ENCODE data around the gene COMT.

Gene COMT

DNA sequence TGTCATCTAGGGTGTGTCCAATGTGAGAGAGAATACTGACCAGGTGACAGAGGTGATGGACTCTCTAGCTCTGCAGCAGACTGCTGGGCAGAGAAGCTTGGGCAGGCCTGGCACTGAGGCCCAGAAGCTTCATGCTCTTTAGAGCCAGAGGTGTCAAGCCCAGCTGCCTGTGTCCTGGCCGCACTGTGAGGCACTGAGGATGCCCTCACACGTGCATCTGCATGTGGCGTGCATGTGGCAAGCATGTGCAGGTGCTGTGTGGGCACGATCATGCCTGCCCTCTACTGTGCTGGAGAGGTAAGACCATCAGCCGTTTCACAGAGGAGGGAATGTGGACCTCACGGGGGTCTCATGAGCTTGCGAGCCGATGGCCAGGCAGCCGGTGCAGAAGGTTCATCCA is 15.9 kb downstream of the COMT start:
- peak; percentile 48 for DNase-seq (ENCODE audit: low spot score)

DNA sequence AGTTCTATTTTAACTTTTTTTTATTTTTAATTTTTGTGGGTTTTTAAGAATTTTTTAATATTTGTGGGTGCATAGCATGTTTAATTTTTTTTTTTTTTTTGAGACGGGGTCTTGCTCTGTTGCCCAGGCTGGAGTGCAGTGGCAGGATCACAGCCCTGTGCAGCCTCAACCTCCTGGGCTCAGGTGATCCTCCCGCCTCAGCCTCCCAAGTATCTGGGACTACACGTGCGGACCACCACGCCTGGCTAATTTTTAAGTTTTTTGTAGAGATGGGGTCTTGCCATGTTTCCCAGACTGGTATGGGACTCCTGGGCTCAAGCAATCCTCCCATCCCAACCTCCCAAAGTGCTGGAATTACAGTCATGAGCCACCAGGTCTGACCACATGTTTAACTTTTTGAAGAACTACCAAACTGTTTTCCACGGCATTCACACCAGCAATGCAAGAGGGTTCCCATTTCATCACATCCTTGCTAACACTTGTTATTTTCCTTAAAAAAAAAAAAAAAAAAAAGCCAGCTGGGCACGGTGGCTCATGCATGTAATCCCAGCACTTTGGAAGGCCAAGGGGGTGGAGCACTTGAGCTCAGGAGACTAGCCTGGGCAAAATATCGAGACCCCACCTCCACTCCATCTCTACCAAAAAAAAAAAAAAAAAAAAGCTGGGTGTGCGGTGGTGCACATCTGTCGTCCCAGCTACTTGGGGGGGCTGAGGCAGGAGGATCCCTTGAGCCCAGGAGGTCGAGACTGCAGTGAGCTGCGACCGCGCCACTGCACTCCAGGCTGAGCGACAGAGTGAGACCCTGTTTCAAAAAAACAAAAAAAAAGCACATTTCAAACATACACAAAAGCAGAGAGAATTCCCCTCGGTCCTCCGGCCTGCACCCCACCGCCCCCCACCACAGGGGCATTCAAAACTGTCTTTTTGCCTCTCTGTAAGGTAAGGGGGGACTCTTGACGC is 16.8 kb downstream of the COMT start:
- no peak for DNase-seq (ENCODE audit: low spot score)

DNA sequence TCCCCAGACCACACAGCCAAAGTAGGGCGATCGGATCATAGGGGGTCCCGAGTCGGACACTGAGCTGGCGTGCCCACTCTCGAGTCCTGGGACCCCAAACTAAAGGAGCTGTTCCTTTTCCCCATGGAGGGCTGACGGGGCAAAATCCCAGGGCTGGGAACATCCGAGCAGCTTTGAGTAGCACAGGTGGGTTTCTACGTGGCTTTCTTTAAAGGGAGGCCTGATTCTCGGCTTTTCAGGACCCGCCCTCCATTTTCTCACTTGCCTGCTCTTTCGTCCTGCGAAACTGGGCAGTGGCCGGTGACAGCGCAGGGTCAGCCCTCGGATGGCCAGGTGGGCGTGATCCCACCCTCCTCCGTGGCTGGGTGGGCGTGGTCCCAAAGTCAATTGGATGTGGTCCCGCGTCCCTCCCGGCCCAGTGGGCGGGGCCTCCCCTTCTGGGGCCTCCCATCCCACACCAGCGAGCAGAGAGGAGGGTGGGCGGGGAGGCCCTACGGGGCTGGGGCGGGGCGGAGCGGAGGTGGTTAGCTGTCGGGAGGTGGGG is 17.5 kb downstream of the COMT start:
- no peak for DNase-seq (ENCODE audit: low spot score)

DNA sequence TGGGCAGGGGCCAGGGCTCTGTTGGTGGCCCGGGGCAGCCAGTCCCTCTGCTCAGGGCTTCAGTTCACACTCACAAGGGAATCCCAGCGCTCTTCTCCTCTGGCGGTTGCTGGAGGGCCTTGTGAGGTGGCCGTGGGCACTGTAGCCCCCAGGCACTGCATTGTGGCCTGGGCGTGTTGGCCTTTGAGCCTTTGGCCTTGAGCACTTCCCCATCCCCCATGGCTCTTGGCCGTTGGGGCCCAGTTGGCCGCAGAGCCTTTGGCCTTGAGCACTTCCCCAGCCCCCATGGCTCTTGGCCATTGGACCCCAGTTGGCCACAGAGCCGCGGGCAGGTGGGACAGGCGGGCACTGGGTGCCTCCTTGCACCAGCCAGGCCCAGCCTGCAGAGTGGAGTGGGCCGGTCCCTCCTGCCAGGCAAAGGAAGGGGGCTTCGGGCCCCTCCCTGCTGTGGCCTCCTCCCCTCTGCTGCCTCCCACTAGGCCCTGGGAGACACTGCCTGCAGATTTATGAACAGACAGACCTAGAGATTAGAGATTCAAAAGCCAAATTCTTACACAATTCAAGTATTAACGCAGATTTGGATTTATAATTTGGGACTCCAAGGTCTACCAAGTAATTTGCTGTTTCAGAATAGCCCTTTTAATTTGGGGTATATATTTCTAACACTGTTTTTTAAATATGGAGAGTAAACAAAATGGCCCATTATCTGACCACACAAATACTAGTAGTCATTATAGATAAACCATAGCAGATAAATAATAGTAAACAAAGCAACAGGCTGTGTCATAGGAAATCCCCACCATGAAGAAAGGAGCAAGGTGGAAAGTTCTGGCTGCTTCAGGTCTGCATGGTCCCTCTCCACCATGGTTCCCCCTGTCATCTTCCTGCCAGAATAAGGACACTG is 18.3 kb downstream of the COMT start:
- DNase-seq (ENCODE audit: low spot score) = no peak

DNA sequence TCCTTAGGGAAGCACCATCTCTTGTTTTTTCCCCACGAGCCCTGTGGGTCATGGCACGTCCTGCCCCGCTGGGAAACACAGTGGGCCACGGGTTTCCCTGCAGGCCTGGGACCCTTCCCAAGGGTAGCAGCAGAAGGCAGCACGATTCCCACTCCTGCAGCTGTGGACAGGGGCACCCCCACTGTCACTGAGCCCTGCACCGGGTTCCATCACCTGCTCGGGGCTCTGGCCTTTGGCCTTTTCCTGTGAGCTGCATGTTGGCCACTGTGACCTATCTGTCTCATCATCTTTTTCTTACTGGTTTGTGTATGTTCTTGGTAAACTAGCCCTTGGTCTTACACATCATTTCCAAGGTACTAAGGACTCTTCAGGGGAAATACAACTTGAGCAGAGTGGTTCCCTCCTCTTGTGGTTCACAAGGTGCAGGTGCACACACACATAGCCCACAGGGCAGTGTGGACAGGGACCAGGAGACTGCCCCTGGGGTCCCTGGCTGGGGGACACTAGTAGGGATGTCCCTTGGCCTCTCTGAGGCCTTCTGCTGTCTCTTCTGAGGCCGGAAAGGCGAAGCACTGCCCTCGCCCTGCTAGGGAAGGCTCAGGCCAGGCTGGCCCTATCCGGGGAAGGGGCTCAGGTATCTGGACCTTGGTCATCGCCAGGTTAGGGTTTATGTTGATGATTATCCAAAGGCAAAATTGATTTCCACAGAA is 19.1 kb downstream of the COMT start:
- no peak for DNase-seq (ENCODE audit: low spot score)

DNA sequence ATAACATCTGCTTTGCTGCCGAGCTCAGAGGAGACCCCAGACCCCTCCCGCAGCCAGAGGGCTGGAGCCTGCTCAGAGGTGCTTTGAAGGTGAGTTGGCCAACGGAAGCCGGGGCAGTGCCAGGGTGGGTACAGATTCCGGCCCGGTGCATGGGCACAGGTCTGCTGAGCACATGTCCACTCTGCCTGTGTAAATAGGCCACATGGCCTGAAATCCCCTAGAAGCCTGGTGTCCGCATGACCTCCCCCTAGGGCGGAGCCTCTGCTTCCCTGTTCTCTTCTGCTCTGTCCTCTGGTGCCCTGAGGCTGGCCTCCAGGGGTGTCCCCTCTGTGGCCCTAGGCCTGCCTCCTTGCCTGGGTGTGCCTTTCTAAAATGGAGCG is 19.6 kb downstream of the COMT start:
- DNase-seq (ENCODE audit: low spot score) = no peak

DNA sequence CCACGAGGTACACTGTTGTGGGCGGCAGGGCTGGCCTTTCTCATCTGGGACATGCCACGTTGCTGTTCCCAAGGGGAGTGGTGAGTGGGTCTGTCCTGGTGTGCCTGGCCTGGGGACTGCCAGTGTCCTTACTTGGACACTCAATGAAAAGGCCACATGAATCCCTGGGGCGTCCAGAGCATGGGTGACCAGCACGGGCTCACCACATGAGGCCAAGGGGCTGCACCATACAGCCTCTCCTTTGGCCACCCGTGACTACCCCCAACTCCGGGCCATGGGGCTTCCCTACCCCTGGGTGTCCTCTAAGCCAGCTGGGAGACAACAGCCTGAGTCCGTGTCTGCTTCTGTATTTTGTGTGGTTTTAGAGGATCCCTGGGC is 20.3 kb downstream of the COMT start:
- DNase-seq (ENCODE audit: low spot score) = no peak

DNA sequence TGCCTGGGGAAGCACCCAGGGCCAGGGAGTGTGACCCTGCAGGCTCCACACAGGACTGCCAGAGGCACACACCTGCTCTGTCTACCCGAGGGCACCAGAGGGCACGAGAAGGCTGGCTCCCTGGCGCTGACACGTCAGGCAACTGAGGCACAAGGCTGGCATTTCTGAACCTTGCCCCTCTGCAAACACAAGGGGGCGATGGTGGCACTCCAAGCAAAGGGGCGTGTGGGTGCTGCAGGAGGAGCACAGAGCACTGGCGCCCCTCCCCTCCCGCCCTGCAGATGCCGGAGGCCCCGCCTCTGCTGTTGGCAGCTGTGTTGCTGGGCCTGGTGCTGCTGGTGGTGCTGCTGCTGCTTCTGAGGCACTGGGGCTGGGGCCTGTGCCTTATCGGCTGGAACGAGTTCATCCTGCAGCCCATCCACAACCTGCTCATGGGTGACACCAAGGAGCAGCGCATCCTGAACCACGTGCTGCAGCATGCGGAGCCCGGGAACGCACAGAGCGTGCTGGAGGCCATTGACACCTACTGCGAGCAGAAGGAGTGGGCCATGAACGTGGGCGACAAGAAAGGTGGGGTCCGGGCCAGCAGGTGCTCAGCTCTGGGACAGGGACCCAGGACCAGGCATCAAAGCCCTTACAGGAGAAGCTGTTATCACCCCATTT is 20.8 kb downstream of the COMT start:
- DNase-seq (ENCODE audit: low spot score) = peak; percentile 94

DNA sequence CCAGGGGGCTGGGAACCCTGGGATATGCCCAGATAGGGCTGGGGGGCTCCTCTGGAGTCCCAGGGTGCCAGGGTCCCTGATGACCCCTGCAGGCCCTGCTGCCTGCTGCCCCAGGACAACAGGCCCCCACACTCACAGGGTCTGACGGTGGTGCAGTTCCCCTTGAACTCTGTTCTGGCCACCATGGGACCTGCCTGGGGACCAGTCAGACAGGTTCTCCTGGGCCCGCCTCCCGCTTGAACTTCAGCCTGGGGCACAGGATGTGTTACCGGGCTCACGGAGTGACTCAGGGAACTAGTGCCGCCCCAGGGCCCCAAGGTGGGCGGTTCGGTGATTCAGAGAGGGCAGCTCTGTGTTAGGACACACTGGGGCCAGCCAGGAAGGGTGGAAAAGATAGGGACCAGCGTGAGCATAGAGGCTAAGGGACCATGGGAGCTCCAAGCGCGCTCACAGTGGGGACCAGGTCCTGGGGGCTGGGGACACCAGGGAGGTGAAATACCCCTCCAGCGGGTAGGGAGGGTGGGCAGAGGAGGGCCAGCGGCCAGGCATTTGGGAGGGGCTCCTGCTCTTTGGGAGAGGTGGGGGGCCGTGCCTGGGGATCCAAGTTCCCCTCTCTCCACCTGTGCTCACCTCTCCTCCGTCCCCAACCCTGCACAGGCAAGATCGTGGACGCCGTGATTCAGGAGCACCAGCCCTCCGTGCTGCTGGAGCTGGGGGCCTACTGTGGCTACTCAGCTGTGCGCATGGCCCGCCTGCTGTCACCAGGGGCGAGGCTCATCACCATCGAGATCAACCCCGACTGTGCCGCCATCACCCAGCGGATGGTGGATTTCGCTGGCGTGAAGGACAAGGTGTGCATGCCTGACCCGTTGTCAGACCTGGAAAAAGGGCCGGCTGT is 21.6 kb downstream of the COMT start:
- no peak for DNase-seq (ENCODE audit: low spot score)

DNA sequence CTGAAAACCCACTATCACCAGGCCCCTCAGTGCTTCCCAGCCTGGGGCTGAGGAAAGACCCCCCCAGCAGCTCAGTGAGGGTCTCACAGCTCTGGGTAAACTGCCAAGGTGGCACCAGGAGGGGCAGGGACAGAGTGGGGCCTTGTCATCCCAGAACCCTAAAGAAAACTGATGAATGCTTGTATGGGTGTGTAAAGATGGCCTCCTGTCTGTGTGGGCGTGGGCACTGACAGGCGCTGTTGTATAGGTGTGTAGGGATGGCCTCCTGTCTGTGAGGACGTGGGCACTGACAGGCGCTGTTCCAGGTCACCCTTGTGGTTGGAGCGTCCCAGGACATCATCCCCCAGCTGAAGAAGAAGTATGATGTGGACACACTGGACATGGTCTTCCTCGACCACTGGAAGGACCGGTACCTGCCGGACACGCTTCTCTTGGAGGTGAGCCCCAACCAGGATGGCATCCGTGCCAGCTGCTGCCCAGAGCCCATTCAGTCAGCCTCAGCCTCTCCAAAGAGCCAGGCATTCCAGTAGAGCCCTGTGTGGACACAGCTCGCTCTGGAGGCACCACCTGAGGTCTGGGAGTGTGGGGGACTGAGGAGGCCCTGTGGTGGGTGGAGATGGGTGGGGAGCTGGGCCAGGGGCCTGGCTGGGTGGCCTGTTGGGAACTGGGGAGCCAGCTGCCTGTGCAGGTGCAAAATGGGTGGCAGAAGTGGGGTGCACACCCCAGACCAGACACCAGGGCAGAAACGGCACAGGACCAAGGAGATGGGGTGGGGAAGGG is 22.5 kb downstream of the COMT start:
- no peak for DNase-seq (ENCODE audit: low spot score)

DNA sequence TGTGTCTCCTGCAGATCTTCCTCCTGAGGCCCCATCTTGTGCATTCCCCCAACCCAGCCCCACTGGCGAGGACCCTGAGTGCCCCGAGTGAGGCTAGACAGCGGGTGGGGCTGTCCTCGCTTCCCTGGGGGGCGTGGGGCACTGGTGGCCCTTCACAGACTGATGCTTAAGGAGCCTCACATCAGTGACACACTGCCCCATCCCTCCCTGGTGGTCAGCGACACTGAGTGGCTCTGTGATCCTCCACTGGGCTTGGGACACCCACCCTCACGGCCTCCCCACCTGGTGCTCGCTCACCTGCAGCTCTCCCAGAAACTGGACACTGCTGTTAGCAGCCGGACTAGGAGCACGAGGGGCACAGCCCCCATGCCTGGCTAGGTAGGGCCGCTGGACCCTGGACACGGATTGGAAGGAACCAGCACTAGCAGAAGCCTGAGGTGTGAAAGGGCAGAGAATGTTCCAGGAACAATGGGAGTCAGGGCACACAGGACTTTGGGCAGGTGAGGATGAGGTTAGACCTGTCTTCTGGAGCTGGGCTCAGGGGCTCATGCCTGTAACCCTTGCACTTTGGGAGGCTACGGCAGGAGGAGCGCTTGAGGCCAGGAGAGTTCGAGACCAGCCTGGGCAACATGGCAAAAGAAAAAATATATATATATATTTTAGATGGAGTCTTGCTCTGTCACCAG is 23.3 kb downstream of the COMT start:
- no peak for DNase-seq (ENCODE audit: low spot score)

DNA sequence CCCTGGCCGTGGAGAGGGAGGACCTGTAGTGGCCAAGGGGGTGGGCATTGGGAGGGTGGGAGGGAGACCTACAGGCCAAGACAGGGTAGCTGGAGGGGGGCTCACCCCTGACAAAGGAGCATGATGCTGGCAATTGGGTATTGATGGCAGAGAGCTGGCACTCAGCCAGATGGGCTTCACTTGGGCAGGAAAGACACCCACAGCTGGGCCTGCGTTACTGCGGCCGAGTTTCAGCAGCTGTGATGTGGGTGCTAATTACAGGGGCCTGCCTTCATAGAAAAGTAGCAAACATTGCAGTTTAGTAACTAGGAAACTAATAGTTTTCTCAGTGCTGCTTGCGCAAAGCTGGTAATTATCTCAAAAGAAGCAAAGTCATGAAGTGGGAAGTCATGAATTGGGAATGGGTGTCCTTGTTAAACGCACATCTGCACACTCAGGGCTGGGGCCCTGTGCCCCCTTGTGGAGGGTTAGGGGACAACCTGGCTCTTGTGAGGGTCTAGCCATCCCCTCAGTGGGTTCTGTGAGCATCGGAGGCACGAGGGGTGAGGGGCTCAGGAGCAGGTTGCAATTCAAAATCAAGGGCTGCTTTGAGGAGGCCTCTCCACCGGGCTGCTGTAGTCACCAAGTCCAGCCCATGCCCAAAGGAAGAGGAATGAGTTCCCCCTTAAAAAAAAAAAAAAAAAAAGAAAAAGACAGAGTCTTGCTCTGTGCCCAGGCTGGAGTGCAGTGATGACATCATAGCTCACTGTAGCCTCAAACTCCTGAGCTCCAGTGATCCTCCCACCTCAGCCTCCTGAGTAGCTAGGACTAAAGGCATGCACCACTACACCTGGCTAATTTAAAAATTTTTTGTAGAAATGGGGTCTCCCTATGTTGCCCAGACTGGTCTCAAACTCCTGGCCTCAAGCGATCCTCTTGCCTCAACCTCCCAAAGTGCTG is 24.5 kb downstream of the COMT start:
- DNase-seq (ENCODE audit: low spot score) = peak; percentile 66

DNA sequence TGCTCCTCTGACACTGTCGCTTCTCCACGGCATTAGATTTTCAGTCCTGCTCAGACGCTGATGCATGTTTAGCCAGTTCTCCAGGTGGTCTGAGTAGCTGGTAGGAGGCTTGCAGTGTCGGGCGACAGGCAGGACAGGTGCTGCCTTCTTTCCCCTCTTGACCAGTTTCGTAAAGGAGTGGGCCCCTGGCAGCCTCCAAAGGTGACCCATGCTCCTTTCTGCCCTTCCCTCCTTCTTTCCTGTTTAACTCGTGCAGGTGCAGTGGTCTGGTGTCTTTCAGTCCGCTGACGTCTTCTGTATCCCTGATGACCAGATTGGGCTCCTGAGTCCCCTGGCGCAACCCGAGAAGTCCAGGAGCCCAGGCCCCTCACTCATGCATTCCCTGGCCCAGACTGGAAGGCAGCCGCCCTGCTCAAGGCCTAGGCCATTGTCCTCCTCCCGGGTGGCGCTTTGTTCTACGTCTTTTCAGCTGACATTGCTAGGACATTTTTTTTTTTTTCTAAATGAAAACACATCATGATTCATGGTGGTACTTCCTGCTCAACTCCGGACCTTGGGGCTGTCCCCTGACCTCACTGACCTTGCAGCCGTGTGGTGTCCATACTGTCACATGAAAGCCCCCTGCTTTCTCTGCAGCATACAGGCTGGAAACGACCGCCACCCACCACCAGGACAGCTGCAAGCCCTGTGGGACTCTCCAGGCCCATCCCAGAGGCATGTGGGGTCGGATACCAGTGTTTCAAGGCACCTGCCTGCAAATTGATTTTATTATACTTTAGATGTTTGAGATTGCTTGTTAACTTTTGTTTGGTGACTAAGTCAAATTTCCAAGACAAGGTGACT is 25.6 kb downstream of the COMT start:
- DNase-seq (ENCODE audit: low spot score) = no peak

DNA sequence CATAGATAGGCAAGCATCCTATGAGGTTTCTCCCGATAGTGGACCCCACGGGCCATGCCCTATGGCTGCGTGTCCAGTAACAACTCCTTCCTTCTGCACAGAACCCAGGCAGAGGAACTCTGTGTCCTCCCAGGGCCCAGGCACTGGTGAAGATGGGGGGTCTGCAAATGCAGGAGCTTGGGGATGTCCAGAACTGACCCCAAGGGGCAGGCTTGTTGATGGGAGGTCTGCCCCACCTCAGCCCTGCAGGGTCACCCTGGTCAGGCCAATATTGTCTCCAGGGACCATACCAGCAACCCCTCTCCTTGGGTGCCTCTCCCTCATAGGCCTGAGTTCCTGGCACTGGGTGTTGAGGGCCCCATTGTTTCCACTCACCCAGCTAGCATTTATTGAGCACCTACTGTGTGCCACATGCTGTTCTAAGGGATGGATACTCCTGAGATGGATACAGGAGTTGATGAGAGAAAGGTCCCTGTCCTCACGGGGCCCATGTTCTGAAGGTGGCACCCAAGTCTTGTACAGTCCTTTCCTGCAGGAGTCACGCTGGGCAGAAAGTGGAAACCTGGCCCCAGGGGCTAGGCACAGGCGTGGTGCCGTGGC is 26.4 kb downstream of the COMT start:
- DNase-seq (ENCODE audit: low spot score) = no peak

DNA sequence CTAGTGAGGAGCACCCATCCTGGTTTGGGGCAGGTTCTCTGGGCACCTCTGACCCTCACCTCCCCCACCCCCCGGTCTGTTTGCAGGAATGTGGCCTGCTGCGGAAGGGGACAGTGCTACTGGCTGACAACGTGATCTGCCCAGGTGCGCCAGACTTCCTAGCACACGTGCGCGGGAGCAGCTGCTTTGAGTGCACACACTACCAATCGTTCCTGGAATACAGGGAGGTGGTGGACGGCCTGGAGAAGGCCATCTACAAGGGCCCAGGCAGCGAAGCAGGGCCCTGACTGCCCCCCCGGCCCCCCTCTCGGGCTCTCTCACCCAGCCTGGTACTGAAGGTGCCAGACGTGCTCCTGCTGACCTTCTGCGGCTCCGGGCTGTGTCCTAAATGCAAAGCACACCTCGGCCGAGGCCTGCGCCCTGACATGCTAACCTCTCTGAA is 26.9 kb downstream of the COMT start:
- no peak for DNase-seq (ENCODE audit: low spot score)

DNA sequence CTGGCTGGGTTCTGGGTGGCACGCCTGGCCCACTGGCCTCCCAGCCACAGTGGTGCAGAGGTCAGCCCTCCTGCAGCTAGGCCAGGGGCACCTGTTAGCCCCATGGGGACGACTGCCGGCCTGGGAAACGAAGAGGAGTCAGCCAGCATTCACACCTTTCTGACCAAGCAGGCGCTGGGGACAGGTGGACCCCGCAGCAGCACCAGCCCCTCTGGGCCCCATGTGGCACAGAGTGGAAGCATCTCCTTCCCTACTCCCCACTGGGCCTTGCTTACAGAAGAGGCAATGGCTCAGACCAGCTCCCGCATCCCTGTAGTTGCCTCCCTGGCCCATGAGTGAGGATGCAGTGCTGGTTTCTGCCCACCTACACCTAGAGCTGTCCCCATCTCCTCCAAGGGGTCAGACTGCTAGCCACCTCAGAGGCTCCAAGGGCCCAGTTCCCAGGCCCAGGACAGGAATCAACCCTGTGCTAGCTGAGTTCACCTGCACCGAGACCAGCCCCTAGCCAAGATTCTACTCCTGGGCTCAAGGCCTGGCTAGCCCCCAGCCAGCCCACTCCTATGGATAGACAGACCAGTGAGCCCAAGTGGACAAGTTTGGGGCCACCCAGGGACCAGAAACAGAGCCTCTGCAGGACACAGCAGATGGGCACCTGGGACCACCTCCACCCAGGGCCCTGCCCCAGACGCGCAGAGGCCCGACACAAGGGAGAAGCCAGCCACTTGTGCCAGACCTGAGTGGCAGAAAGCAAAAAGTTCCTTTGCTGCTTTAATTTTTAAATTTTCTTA is 27.8 kb downstream of the COMT start:
- DNase-seq (ENCODE audit: low spot score) = no peak

Data from NAMALWA (cell line).